ENCODE data around the gene FAT1. TPM values are rescaled to one million over a fixed set of nuclear protein-coding genes. Genes with fewer than 3 reads are reported as not detected.

Gene FAT1
- polyA plus RNA-seq, 1 donor from 2014 or later: 19.8 TPM

GRCh38 chr4:186621959-186622553 lies 101.6 kb downstream of the FAT1 start:
- no peak overlapping the region for H3K4me3 ChIP-seq (ENCODE audit: low read length)
- H3K9me3 ChIP-seq (ENCODE audit: low read length): no peaks in the 10 kb centered on the region
- H3K79me2 ChIP-seq (replicated peaks; ENCODE audit: insufficient read depth, low read length): no peaks in the 10 kb centered on the region
- H3F3A ChIP-seq (ENCODE audit: insufficient read depth, low read length, poor library complexity, severe bottlenecking): no peaks in the 10 kb centered on the region
- H3K9me2 ChIP-seq (ENCODE audit: insufficient read depth, low read length): no peaks in the 10 kb centered on the region
- H3K27me3 ChIP-seq (ENCODE audit: insufficient read depth, low read depth, low read length): no peaks in the 10 kb centered on the region
- no peaks in the 10 kb centered on the region for H3K36me3 ChIP-seq (ENCODE audit: insufficient read depth, low read length)
- no peak overlapping the region for H2AFZ ChIP-seq (ENCODE audit: low read depth, low read length)
- H3K27ac ChIP-seq (ENCODE audit: low read length): no peak overlapping the region
- no peaks in the 10 kb centered on the region for H4K20me1 ChIP-seq (ENCODE audit: insufficient read depth)
- TF ChIP-seq EP300 (conservative IDR thresholded peaks at IDR 0.05; ENCODE audit: poor library complexity, severe bottlenecking): no peak
- no peak for TF ChIP-seq CTCF (IDR thresholded peaks at IDR 0.05; ENCODE audit: poor library complexity, severe bottlenecking)
- no peak for TF ChIP-seq SMC3 (conservative IDR thresholded peaks at IDR 0.05; ENCODE audit: poor library complexity)
- no peak for TF ChIP-seq RAD21 (conservative IDR thresholded peaks at IDR 0.05)
- TF ChIP-seq MXI1 (conservative IDR thresholded peaks at IDR 0.05; ENCODE audit: poor library complexity, severe bottlenecking): no peak
- no peak for TF ChIP-seq REST (IDR thresholded peaks at IDR 0.05; ENCODE audit: borderline replicate concordance)
- TF ChIP-seq TAF1 (IDR thresholded peaks at IDR 0.05; ENCODE audit: low read depth): no peak
- no peak for TF ChIP-seq POLR2AphosphoS5 (IDR thresholded peaks at IDR 0.05)
- TF ChIP-seq EZH2 (IDR thresholded peaks at IDR 0.05; ENCODE audit: borderline replicate concordance, insufficient read depth, low read length, poor library complexity, severe bottlenecking): no peak
- no peak overlapping the region for H3K9ac ChIP-seq (ENCODE audit: low read length)
- no peak overlapping the region for H3K4me2 ChIP-seq (ENCODE audit: low read length)

- no peak overlapping the region for H3K27ac ChIP-seq (ENCODE audit: low read length)
- no peak overlapping the region for H2AFZ ChIP-seq (ENCODE audit: low read depth, low read length)
Measured at GRCh38 chr4:186619088-186619487, 104.6 kb downstream of the FAT1 start.

More at GRCh38 chr4:186619088-186619487, 104.6 kb downstream of the FAT1 start:
- H3K79me2 ChIP-seq (replicated peaks; ENCODE audit: insufficient read depth, low read length): no peaks in the 10 kb centered on the region
- no peaks in the 10 kb centered on the region for H3K36me3 ChIP-seq (ENCODE audit: insufficient read depth, low read length)
- H3F3A ChIP-seq (ENCODE audit: insufficient read depth, low read length, poor library complexity, severe bottlenecking): no peaks in the 10 kb centered on the region
- H3K9me2 ChIP-seq (ENCODE audit: insufficient read depth, low read length): no peaks in the 10 kb centered on the region
- no peak overlapping the region for H3K4me3 ChIP-seq (ENCODE audit: low read length)
- H3K4me2 ChIP-seq (ENCODE audit: low read length): no peak overlapping the region
- no peak for TF ChIP-seq MXI1 (conservative IDR thresholded peaks at IDR 0.05; ENCODE audit: poor library complexity, severe bottlenecking)
- TF ChIP-seq RAD21 (conservative IDR thresholded peaks at IDR 0.05): no peak
- TF ChIP-seq POLR2AphosphoS5 (IDR thresholded peaks at IDR 0.05): no peak
- TF ChIP-seq TAF1 (IDR thresholded peaks at IDR 0.05; ENCODE audit: low read depth): no peak
- no peak for TF ChIP-seq REST (IDR thresholded peaks at IDR 0.05; ENCODE audit: borderline replicate concordance)
- no peak for TF ChIP-seq CTCF (IDR thresholded peaks at IDR 0.05; ENCODE audit: poor library complexity, severe bottlenecking)
- no peak for TF ChIP-seq EZH2 (IDR thresholded peaks at IDR 0.05; ENCODE audit: borderline replicate concordance, insufficient read depth, low read length, poor library complexity, severe bottlenecking)
- TF ChIP-seq SMC3 (conservative IDR thresholded peaks at IDR 0.05; ENCODE audit: poor library complexity): no peak
- no peak for TF ChIP-seq EP300 (conservative IDR thresholded peaks at IDR 0.05; ENCODE audit: poor library complexity, severe bottlenecking)
- no peak overlapping the region for H3K9ac ChIP-seq (ENCODE audit: low read length)
- H4K20me1 ChIP-seq (ENCODE audit: insufficient read depth): no peaks in the 10 kb centered on the region
- no peaks in the 10 kb centered on the region for H3K27me3 ChIP-seq (ENCODE audit: insufficient read depth, low read depth, low read length)
- H3K9me3 ChIP-seq (ENCODE audit: low read length): no peaks in the 10 kb centered on the region

All from neural cell (in vitro differentiated cells).